B cell (primary cell): ENCODE measurements around the gene PTPRT. TPM values are rescaled to one million over a fixed set of nuclear protein-coding genes. Genes with fewer than 3 reads are reported as not detected.

ENCODE experiments used
- ATAC-seq: fragments of 200-7000 bp; cut with Tn5 transposase; one replicate; pipeline ENCODE4 v1.10.0; 2021; ENCODE audit warnings: low read depth, mild to moderate bottlenecking, moderate number of reproducible peaks, moderate library complexity
- CTCF ChIA-PET: fragments of 350-600 bp; sonication (Branson Sonifier 250); formaldehyde crosslinking; loops from one replicate; lab custom pipeline; 2021; ENCODE audit warnings: antibody characterized with exemption, inconsistent platforms; lab: Charles Lee
- POLR2A ChIA-PET: fragments of 350-600 bp; sonication (Branson Sonifier 250); formaldehyde crosslinking; loops from one replicate; lab custom pipeline; 2021; ENCODE audit warnings: antibody characterized with exemption; lab: Charles Lee
- DNase-seq: peaks from one replicate; pipeline ENCODE4 v3.0.0; 2013
- H2AFZ ChIP-seq: 2 replicates; pipeline ENCODE4 v1.6.1; 2012; ENCODE audit warnings: mild to moderate bottlenecking, low read depth, low read length; ENCODE audit not compliant: insufficient read depth, poor library complexity, severe bottlenecking
- H3K27ac ChIP-seq, 2 donors: 1 replicate in 1 of 2; 2 replicates in 1 of 2; pipeline ENCODE4 v1.5.1; 2012 to 2013; ENCODE audit warnings: low read length in 2 of 2, mild to moderate bottlenecking in 2 of 2, moderate library complexity in 1 of 2
- H3K27me3 ChIP-seq, 4 experiments: fragments of 200-600 bp in 1 of 4; sonication (generic) in 1 of 4; replicated peaks in 1 of 4; 1 replicate in 2 of 4; 2 replicates in 2 of 4; pipeline versions ENCODE4 v1.6.1 to v1.7.0; 2013 to 2016; ENCODE audit warnings: low read length in 3 of 4, mild to moderate bottlenecking in 2 of 4, mixed read lengths in 1 of 4, moderate library complexity in 1 of 4; ENCODE audit not compliant: insufficient read depth in 4 of 4, control insufficient read depth in 3 of 4; ENCODE audit errors: control extremely low read depth in 1 of 4
- H3K36me3 ChIP-seq, 2 experiments: replicated peaks in 1 of 2; 1 replicate in 1 of 2; 2 replicates in 1 of 2; pipeline versions ENCODE4 v1.6.1 to v1.7.1; 2013; ENCODE audit warnings: low read length in 1 of 2; ENCODE audit not compliant: insufficient read depth in 2 of 2, control insufficient read depth in 1 of 2; ENCODE audit errors: control extremely low read depth in 1 of 2, extremely low read depth in 1 of 2
- H3K4me1 ChIP-seq, 2 donors: fragments of 200-600 bp in 1 of 2; sonication (generic) in 1 of 2; 1 replicate in 1 of 2; 2 replicates in 1 of 2; pipeline versions ENCODE4 v1.5.1 to v1.6.1; 2013 to 2017; ENCODE audit warnings: low read length in 2 of 2; ENCODE audit not compliant: control insufficient read depth in 2 of 2, insufficient read depth in 2 of 2
- H3K4me2 ChIP-seq: replicated peaks from 2 replicates; pipeline ENCODE3; 2012; ENCODE audit warnings: mild to moderate bottlenecking, low read depth, low read length; ENCODE audit not compliant: poor library complexity, severe bottlenecking
- H3K4me3 ChIP-seq, 5 experiments: fragments of 200-600 bp in 1 of 5; sonication (generic) in 1 of 5; 1 replicate in 3 of 5; 2 replicates in 2 of 5; pipeline versions ENCODE4 v1.5.1 to v1.7.0; 2011 to 2016; ENCODE audit warnings: low read length in 4 of 5, mild to moderate bottlenecking in 4 of 5, low read depth in 2 of 5, control low read depth in 1 of 5, moderate library complexity in 1 of 5; ENCODE audit not compliant: insufficient read depth in 1 of 5; ENCODE audit errors: control extremely low read depth in 1 of 5, extremely low read depth in 1 of 5
- H3K79me2 ChIP-seq: fragments of 200-600 bp; sonication (generic); one replicate; pipeline ENCODE4 v1.6.0; 2016; ENCODE audit warnings: low read length; ENCODE audit not compliant: control insufficient read depth, insufficient read depth
- H3K9ac ChIP-seq: fragments of 200-600 bp; sonication (generic); 2 replicates; pipeline ENCODE4 v1.6.1; 2017; ENCODE audit warnings: mild to moderate bottlenecking, low read length, moderate library complexity
- H3K9me3 ChIP-seq, 3 donors: one replicate each; pipeline versions ENCODE4 v1.6.1 to v1.7.1; 2013; ENCODE audit warnings: low read length in 2 of 3; ENCODE audit not compliant: control insufficient read depth in 2 of 3, insufficient read depth in 1 of 3; ENCODE audit errors: control extremely low read depth in 1 of 3
- H4K20me1 ChIP-seq: 2 replicates; pipeline ENCODE4 v1.6.0; 2012; ENCODE audit warnings: mild to moderate bottlenecking, low read length; ENCODE audit not compliant: insufficient read depth, control insufficient read depth, poor library complexity, severe bottlenecking
- H3K27ac Mint-ChIP-seq: one replicate; pipeline ENCODE4 v1.8.0; 2021; ENCODE audit warnings: mixed read lengths
- H3K27me3 Mint-ChIP-seq: one replicate; pipeline ENCODE4 v1.8.0; 2021; ENCODE audit warnings: mixed read lengths
- H3K4me1 Mint-ChIP-seq: one replicate; pipeline ENCODE4 v1.8.0; 2021; ENCODE audit warnings: mixed read lengths
- H3K4me3 Mint-ChIP-seq: one replicate; pipeline ENCODE4 v1.8.0; 2021; ENCODE audit warnings: mixed read lengths
- H3K9me3 Mint-ChIP-seq: one replicate; pipeline ENCODE4 v1.8.0; 2022; ENCODE audit warnings: mixed read lengths; ENCODE audit not compliant: insufficient read depth
- EZH2 ChIP-seq: IDR thresholded peaks from 2 replicates; pipeline ENCODE4 v1.6.1; 2012; ENCODE audit warnings: borderline replicate concordance, low read depth, mild to moderate bottlenecking, moderate library complexity, low read length; ENCODE audit not compliant: insufficient read depth, poor library complexity, severe bottlenecking
- WGBS: methylation state at CpG from one replicate; pipeline ENCODE4 v1.1.5; 2013; ENCODE audit warnings: missing lambda C conversion rate; ENCODE audit not compliant: insufficient coverage; 5-methylcytosine and 5-hydroxymethylcytosine counted together
- intact Hi-C: fragments of 100-400 bp; cut with micrococcal nuclease; formaldehyde crosslinking; loops from one replicate; pipeline ENCODE4 v1.10.0; 2022
- polyA plus RNA-seq: library from polyadenylated mRNA; depleted of rRNA; stranded (reverse); fragments of >200 nt; gene quantifications from 2 replicates; pipeline ENCODE4 v1.2.3, GENCODE V29; 2012
- total RNA-seq, 2 donors: library from RNA; stranded (reverse); fragments of 120-200 nt in 1 of 2; gene quantifications; 1 replicate in 1 of 2; 2 replicates in 1 of 2; pipeline versions ENCODE4 v1.2.3 to v1.2.4, GENCODE V29; 2013 to 2022
- TF ChIP-seq, protein P1 (sequence below): fragments of 200-600 bp; IDR thresholded peaks from one replicate; pipeline ENCODE4 v1.8.0; 2022; ENCODE audit warnings: antibody characterized with exemption, mild to moderate bottlenecking

Gene PTPRT
- total and polyA plus RNA-seq, 2 donors (not counting 1 experiment from before 2014, with no cell fraction given) = not detected

DNA sequence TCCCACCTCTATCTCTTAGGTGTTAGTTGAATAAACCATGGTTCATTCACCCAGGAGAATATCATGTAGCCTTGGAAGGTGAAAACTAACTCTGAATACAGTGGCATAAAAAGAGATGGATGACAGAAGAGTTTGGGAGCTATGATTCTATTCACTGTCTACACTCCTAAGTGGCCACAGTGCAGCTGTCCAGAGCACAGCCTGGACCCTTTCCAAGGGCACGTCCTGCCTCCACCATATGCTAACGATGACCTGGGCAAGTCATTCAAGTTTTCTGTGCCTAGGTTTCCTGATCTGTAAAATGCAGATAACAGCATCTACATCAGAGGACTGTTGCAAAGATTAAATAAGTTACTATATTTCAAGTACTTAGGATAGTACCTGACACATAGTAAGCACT is 314.1 kb downstream of the PTPRT start:
- ATAC-seq (no peak), DNase-seq (no peak)
- Histone ChIP-seq H4K20me1 (no peaks in the 10 kb centered on the region), H3K27ac (no peak overlapping the region), H3K9me3 (no peaks in the 10 kb centered on the region), H3K27me3 (no peaks in the 10 kb centered on the region), H3K4me2 (no peak overlapping the region), H2AFZ (no peak overlapping the region), H3K79me2 (no peaks in the 10 kb centered on the region), H3K4me1 (no peaks in the 10 kb centered on the region), H3K9ac (no peak overlapping the region), H3K4me3 (no peak overlapping the region), H3K36me3 (no peaks in the 10 kb centered on the region)
- Mint-ChIP-seq H3K9me3 (no peaks in the 10 kb centered on the region), H3K4me3 (no peak overlapping the region), H3K27ac (no peak overlapping the region), H3K27me3 (no peaks in the 10 kb centered on the region), H3K4me1 (no peaks in the 10 kb centered on the region)
- WGBS = no CpG with 5 or more reads among the region's 2 CpGs
- ChIA-PET POLR2A (no interaction called here), CTCF (no interaction called here)
- intact Hi-C loops = no loop called here
- no peak for TF ChIP-seq EZH2
- TF ChIP-seq, protein P1, sequence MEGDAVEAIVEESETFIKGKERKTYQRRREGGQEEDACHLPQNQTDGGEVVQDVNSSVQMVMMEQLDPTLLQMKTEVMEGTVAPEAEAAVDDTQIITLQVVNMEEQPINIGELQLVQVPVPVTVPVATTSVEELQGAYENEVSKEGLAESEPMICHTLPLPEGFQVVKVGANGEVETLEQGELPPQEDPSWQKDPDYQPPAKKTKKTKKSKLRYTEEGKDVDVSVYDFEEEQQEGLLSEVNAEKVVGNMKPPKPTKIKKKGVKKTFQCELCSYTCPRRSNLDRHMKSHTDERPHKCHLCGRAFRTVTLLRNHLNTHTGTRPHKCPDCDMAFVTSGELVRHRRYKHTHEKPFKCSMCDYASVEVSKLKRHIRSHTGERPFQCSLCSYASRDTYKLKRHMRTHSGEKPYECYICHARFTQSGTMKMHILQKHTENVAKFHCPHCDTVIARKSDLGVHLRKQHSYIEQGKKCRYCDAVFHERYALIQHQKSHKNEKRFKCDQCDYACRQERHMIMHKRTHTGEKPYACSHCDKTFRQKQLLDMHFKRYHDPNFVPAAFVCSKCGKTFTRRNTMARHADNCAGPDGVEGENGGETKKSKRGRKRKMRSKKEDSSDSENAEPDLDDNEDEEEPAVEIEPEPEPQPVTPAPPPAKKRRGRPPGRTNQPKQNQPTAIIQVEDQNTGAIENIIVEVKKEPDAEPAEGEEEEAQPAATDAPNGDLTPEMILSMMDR = no peak

DNA sequence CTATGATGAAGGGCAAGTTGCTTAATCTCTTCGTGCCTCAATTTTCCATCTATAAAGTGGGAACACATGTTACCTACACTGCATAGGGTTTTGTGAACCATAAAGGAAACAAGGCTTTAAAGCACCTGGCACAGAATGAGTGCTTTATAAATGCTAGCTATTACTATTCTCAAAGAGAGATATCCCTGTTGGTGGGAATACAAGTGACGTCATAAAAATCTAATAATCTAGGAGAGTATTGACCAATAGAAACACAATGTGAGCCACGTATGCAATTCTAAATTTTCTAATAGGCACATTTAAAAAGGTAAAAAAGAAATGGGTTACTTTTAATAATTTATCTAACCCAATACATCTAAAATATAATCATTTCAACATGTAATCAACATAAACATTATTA is 316.4 kb downstream of the PTPRT start:
- TF ChIP-seq, protein P1 = no peak
- no peak for TF ChIP-seq EZH2
- no peaks in the 10 kb centered on the region for H3K27me3 Mint-ChIP-seq
- Histone ChIP-seq H3K27me3 (no peaks in the 10 kb centered on the region), H3K9ac (no peak overlapping the region), H2AFZ (no peak overlapping the region), H3K36me3 (no peaks in the 10 kb centered on the region), H3K9me3 (no peaks in the 10 kb centered on the region), H3K27ac (no peak overlapping the region), H3K4me1 (no peaks in the 10 kb centered on the region), H4K20me1 (no peaks in the 10 kb centered on the region), H3K4me2 (no peak overlapping the region), H3K4me3 (no peak overlapping the region), H3K79me2 (no peaks in the 10 kb centered on the region)
- no peak for DNase-seq
- no peaks in the 10 kb centered on the region for H3K4me1 Mint-ChIP-seq
- ChIA-PET CTCF (no interaction called here), POLR2A (no interaction called here)
- no peak overlapping the region for H3K27ac Mint-ChIP-seq
- intact Hi-C loops = no loop called here
- no CpG with 5 or more reads among the region's 3 CpGs for WGBS
- ATAC-seq = no peak
- H3K9me3 Mint-ChIP-seq = no peaks in the 10 kb centered on the region
- no peak overlapping the region for H3K4me3 Mint-ChIP-seq
